ENCODE data around the gene SMIM20. TPM values are rescaled to one million over a fixed set of nuclear protein-coding genes. Genes with fewer than 3 reads are reported as not detected.

Gene SMIM20
- total and polyA plus RNA-seq, 9 of the 15 experiments (the other 6 are each of a cell fraction or from before 2014, with no cell fraction given), result 25.1 to 51.0 (median 38.9) TPM

DNA sequence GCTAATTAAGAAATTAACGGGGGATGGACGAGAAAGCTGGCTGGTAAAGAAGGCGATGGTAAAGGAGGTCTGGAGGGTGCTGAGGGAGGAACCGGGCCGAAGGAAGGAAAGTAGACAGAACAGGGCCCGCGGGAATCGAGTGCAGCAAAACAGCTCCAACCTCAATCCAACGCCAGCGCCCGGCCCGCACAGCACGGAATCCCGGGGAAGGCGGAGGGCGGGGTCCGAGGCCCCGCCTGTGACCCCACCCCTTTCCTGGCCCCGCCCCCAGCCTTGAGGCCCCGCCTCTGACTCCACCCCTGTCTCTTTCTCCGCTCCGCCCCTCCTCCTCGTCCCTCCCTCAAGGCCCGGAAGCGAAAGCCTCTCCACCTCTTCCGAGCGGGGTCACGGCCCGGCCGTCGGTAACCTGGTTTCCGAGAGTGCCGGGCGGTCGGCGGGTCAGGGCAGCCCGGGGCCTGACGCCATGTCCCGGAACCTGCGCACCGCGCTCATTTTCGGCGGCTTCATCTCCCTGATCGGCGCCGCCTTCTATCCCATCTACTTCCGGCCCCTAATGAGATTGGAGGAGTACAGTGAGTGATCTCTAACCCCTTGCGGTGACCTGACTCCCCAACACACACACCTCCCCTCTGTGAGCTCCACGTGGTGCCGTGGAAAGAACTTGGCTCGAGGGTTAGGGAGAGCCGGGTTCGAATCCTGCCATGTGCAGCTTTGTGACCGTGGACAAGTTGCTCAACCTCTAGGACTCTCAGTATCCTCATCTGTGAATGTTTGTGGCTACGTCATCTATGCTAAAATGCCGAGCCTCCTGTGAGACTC is at the start of gene SMIM20 (continued):
- TF ChIP-seq, protein P1, sequence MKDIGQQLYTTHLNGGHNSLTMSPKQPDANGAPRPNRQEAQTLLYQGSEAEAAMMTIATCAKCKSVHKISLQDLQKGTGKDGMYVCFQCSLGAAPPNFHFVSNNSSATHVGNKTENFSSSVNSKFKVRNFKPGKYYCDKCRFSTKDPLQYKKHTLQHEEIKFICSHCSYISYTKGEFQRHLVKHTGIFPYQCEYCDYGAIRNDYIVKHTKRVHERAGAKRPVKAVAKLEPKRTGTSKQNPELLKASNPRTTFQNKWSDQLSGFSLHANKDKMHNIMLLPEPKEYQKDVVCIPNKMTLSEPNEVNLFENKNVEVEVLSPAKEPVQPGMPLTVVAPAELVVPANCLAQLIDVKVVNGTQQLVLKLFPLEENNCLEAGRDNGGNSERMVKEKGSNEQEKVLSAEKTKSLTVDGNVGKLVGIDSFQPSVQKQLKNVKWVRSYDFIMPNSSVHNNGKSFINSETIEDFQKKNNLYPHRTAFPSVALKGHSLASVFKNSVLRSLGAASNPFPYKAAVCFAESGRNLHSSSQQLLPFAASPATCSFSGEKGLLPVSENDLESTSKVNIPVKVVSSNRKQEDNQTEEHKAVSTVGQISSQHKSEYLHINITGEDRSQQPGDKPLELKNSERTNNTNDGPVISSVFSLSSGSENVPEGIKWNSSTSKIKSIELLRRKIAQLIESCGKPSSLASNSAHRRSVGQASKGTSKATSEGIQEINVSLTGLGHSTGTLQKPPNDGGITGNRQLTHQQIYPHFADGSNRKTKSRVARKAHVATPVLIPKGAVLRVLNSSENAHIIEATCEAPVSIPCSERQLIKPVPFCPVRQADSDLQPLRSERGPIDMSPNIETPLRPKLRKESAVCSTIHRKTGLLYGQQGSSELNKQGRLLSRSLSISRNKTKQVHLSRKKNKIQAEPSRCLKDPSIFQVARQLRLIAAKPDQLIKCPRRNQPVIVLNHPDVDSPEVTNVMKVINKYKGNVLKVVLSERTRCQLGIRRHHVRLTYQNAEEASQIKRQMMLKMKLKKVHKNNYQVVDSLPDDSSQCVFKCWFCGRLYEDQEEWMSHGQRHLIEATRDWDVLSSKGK (CRISPR knock-in tag; IDR thresholded peaks at IDR 0.05), result no peak
- no peak for TF ChIP-seq HNRNPL (IDR thresholded peaks at IDR 0.05; ENCODE audit: low read depth, low read length)
- no peak for TF ChIP-seq ZNF3 (CRISPR knock-in tag; IDR thresholded peaks at IDR 0.05)
- TF ChIP-seq KHSRP (IDR thresholded peaks at IDR 0.05), result no peak
- peak; percentile 78; the same call in 1 of the 2 replicates for TF ChIP-seq FOXK1 (CRISPR knock-in tag; IDR thresholded peaks at IDR 0.05; ENCODE audit: borderline replicate concordance)
- no peak for TF ChIP-seq TSC22D4 (tag; IDR thresholded peaks at IDR 0.05)
- no peak for TF ChIP-seq MAFF (IDR thresholded peaks at IDR 0.05; ENCODE audit: low read length)
- TF ChIP-seq RUNX1 (IDR thresholded peaks at IDR 0.05; ENCODE audit: low read depth), result no peak
- TF ChIP-seq SMARCC2 (IDR thresholded peaks at IDR 0.05; ENCODE audit: low read depth), result peak; percentile 37; the same call in 1 of the 2 replicates
- TF ChIP-seq, protein P2, sequence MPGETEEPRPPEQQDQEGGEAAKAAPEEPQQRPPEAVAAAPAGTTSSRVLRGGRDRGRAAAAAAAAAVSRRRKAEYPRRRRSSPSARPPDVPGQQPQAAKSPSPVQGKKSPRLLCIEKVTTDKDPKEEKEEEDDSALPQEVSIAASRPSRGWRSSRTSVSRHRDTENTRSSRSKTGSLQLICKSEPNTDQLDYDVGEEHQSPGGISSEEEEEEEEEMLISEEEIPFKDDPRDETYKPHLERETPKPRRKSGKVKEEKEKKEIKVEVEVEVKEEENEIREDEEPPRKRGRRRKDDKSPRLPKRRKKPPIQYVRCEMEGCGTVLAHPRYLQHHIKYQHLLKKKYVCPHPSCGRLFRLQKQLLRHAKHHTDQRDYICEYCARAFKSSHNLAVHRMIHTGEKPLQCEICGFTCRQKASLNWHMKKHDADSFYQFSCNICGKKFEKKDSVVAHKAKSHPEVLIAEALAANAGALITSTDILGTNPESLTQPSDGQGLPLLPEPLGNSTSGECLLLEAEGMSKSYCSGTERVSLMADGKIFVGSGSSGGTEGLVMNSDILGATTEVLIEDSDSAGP (CRISPR knock-in tag; IDR thresholded peaks at IDR 0.05), result no peak
- TF ChIP-seq, protein P3, sequence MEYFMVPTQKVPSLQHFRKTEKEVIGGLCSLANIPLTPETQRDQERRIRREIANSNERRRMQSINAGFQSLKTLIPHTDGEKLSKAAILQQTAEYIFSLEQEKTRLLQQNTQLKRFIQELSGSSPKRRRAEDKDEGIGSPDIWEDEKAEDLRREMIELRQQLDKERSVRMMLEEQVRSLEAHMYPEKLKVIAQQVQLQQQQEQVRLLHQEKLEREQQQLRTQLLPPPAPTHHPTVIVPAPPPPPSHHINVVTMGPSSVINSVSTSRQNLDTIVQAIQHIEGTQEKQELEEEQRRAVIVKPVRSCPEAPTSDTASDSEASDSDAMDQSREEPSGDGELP (CRISPR knock-in tag; IDR thresholded peaks at IDR 0.05; ENCODE audit: borderline replicate concordance), result peak; percentile 83
- no peak for TF ChIP-seq ZNF12 (CRISPR knock-in tag; IDR thresholded peaks at IDR 0.05)
- peak; percentile 37; the same call in 1 of the 2 replicates for TF ChIP-seq ZBED1 (IDR thresholded peaks at IDR 0.05)
- no peak for TF ChIP-seq NCOA2 (IDR thresholded peaks at IDR 0.05; ENCODE audit: partially characterized antibody in 2 of 2)
- TF ChIP-seq, protein P4, sequence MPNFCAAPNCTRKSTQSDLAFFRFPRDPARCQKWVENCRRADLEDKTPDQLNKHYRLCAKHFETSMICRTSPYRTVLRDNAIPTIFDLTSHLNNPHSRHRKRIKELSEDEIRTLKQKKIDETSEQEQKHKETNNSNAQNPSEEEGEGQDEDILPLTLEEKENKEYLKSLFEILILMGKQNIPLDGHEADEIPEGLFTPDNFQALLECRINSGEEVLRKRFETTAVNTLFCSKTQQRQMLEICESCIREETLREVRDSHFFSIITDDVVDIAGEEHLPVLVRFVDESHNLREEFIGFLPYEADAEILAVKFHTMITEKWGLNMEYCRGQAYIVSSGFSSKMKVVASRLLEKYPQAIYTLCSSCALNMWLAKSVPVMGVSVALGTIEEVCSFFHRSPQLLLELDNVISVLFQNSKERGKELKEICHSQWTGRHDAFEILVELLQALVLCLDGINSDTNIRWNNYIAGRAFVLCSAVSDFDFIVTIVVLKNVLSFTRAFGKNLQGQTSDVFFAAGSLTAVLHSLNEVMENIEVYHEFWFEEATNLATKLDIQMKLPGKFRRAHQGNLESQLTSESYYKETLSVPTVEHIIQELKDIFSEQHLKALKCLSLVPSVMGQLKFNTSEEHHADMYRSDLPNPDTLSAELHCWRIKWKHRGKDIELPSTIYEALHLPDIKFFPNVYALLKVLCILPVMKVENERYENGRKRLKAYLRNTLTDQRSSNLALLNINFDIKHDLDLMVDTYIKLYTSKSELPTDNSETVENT (CRISPR knock-in tag; IDR thresholded peaks at IDR 0.05), result no peak
- TF ChIP-seq SMC3 (conservative IDR thresholded peaks at IDR 0.05; ENCODE audit: insufficient read depth, low read depth, low read length), result no peak
- no peak for TF ChIP-seq ZNF212 (CRISPR knock-in tag; IDR thresholded peaks at IDR 0.05)
- TF ChIP-seq JUNB (CRISPR knock-in tag; conservative IDR thresholded peaks at IDR 0.05), result no peak
- TF ChIP-seq, protein P5, sequence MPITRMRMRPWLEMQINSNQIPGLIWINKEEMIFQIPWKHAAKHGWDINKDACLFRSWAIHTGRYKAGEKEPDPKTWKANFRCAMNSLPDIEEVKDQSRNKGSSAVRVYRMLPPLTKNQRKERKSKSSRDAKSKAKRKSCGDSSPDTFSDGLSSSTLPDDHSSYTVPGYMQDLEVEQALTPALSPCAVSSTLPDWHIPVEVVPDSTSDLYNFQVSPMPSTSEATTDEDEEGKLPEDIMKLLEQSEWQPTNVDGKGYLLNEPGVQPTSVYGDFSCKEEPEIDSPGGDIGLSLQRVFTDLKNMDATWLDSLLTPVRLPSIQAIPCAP (CRISPR knock-in tag; IDR thresholded peaks at IDR 0.05; ENCODE audit: borderline replicate concordance), result peak; percentile 88; the same call in 1 of the 2 replicates
